ENCODE data around the gene PLA2G15. TPM values are rescaled to one million over a fixed set of nuclear protein-coding genes. Genes with fewer than 3 reads are reported as not detected.

The PLA2G15 gene
- polyA plus RNA-seq, 1 experiment: 15.7 TPM

GRCh38 chr16:68257906-68258800 lies 13.0 kb downstream of the PLA2G15 start:
- no peak for TF ChIP-seq CTCF (IDR thresholded peaks at IDR 0.05; ENCODE audit: low read depth, low read length)
- Histone ChIP-seq H3K4me3 (ENCODE audit: low read depth, low read length) (no peak overlapping the region), H3K27me3 (ENCODE audit: control insufficient read depth, insufficient read depth, low read length) (no peaks in the 10 kb centered on the region), H3K27ac (ENCODE audit: low read depth, low read length) (peak overlapping the region; percentile 70), H3K9me3 (ENCODE audit: control insufficient read depth, insufficient read depth, low read length) (no peaks in the 10 kb centered on the region)
- ChIA-PET POLR2A (interaction anchor here (1.3 kb wide), 1 partner anchor 53 kb away, joined by 4 read pairs; the partner anchor contains the start of genes PRMT7 and SLC7A6OS), CTCF (interaction anchor here (1.1 to 1.7 kb wide), 3 partner anchors 25 to 164 kb away, joined by 3 to 9 read pairs (median 6); no protein-coding TSS in a partner anchor)
- no peak for DNase-seq (ENCODE audit: low read depth, low spot score)

DNA sequence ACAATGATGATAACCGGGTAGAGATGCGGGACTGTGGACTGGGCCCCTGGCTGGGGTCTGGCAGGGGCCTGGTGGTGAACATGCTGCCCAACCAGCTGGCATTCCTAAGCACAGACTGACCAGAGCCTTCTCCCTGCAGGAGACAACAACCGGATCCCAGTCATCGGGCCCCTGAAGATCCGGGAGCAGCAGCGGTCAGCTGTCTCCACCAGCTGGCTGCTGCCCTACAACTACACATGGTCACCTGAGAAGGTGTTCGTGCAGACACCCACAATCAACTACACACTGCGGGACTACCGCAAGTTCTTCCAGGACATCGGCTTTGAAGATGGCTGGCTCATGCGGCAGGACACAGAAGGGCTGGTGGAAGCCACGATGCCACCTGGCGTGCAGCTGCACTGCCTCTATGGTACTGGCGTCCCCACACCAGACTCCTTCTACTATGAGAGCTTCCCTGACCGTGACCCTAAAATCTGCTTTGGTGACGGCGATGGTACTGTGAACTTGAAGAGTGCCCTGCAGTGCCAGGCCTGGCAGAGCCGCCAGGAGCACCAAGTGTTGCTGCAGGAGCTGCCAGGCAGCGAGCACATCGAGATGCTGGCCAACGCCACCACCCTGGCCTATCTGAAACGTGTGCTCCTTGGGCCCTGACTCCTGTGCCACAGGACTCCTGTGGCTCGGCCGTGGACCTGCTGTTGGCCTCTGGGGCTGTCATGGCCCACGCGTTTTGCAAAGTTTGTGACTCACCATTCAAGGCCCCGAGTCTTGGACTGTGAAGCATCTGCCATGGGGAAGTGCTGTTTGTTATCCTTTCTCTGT lies 14.0 kb downstream of the PLA2G15 start:
- Histone ChIP-seq H3K4me3 (ENCODE audit: low read depth, low read length) (no peak overlapping the region), H3K27ac (ENCODE audit: low read depth, low read length) (no peak overlapping the region), H3K27me3 (ENCODE audit: control insufficient read depth, insufficient read depth, low read length) (no peaks in the 10 kb centered on the region), H3K9me3 (ENCODE audit: control insufficient read depth, insufficient read depth, low read length) (no peaks in the 10 kb centered on the region)
- CTCF ChIA-PET: interaction anchor here (1.2 to 5.8 kb wide), 3 partner anchors 66 to 165 kb away, joined by 6 to 158 read pairs (median 9); no protein-coding TSS in a partner anchor
- TF ChIP-seq CTCF (IDR thresholded peaks at IDR 0.05; ENCODE audit: low read depth, low read length): no peak
- no peak for DNase-seq (ENCODE audit: low read depth, low spot score)
- POLR2A ChIA-PET: no interaction called here

DNA sequence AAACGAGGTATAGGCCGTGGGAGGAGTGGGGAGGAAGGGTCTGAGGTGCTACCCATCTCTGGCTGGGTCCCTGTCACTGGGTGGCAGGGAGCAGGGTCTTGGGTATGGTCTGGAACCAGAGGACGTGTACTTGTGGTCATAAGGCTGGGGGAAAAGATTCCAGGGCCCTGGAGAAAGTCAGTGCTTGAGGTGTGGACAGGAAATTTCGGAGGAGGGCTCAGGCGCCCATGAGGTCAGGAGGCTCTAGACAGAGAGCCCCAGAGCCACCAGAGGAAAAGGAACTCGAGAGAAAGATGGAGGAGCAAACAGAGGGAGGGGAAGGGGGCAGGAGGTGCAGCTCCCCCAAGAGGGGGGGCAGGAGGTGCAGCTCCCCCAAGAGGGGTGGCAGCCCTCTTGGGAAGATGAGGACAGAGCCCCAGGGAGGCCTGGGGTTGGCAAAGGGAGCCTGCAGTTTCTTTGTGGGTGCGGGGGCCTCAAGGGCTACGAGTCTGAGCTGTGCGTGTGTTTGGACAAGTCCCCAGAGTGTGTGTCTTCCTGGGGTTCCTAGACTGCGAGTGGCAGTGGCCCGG lies 18.5 kb downstream of the PLA2G15 start:
- Histone ChIP-seq H3K27me3 (ENCODE audit: control insufficient read depth, insufficient read depth, low read length) (no peaks in the 10 kb centered on the region), H3K9me3 (ENCODE audit: control insufficient read depth, insufficient read depth, low read length) (no peaks in the 10 kb centered on the region; the same call in 1 of the 2 replicates), H3K4me3 (ENCODE audit: low read depth, low read length) (peak overlapping the region; percentile 98), H3K27ac (ENCODE audit: low read depth, low read length) (peak overlapping the region; percentile 94)
- ChIA-PET POLR2A (interaction anchor here (0.7 to 1.9 kb wide), 9 partner anchors 11 to 304 kb away, joined by 3 to 19 read pairs (median 4); partner anchors contain the start of genes NFATC3, PRMT7 and SLC7A6OS), CTCF (interaction anchor here (0.6 to 5.8 kb wide), 23 partner anchors 8 to 443 kb away, joined by 3 to 158 read pairs (median 5); partner anchors contain the start of genes PLA2G15, PRMT7 and SLC7A6OS)
- no peak for DNase-seq (ENCODE audit: low read depth, low spot score)
- no peak; the same call in 1 of the 2 replicates for TF ChIP-seq CTCF (IDR thresholded peaks at IDR 0.05; ENCODE audit: low read depth, low read length)

GRCh38 chr16:68264128-68265077 lies 19.2 kb downstream of the PLA2G15 start, which contains the start of gene SLC7A6:
TSS of gene SLC7A6 (plus strand) at chr16:68264526. CDS start at chr16:68274727, 10,201 bp downstream.
- Histone ChIP-seq H3K27ac (ENCODE audit: low read depth, low read length) (peak within 1 kb of the TSS; percentile 94), H3K27me3 (ENCODE audit: control insufficient read depth, insufficient read depth, low read length) (no peaks in the 10 kb centered on the region), H3K4me3 (ENCODE audit: low read depth, low read length) (peak within 1 kb of the TSS; percentile 98), H3K9me3 (ENCODE audit: control insufficient read depth, insufficient read depth, low read length) (no peaks in the 10 kb centered on the region; the same call in 1 of the 2 replicates)
- CTCF ChIA-PET: interaction anchor here (0.6 to 5.8 kb wide), 24 partner anchors 9 to 443 kb away, joined by 3 to 158 read pairs (median 4); partner anchors contain the start of genes PLA2G15, PRMT7 and SLC7A6OS
- POLR2A ChIA-PET: interaction anchor here (0.5 to 1.9 kb wide), 11 partner anchors 12 to 305 kb away, joined by 3 to 19 read pairs (median 4); partner anchors contain the start of genes NFATC3, PRMT7 and SLC7A6OS
- TF ChIP-seq CTCF (IDR thresholded peaks at IDR 0.05; ENCODE audit: low read depth, low read length): peak; percentile 73; the same call in 1 of the 2 replicates
- no peak for DNase-seq (ENCODE audit: low read depth, low spot score)
